Liver (tissue), 9 donors: ENCODE measurements around the gene LRRK1. TPM values are rescaled to one million over a fixed set of nuclear protein-coding genes. Genes with fewer than 3 reads are reported as not detected.
A peak's percentile ranks its signal among the peaks of the same experiment; 100 is the strongest.

Experiments used
- DNase-seq: peaks from one replicate; pipeline ENCODE4 v3.0.0-alpha.2; 2017; ENCODE audit warnings: low spot score
- H3K27ac ChIP-seq, 2 donors: one replicate each; pipeline ENCODE4 v1.7.0; 2013; ENCODE audit warnings: inconsistent platforms in 2 of 2, low read length in 2 of 2, control low read depth in 1 of 2, low read depth in 1 of 2, mild to moderate bottlenecking in 1 of 2
- H3K27me3 ChIP-seq, 4 donors: one replicate each; pipeline versions ENCODE4 v1.6.1 to v1.7.0; 2013; ENCODE audit warnings: low read length in 3 of 4, inconsistent platforms in 1 of 4, mild to moderate bottlenecking in 1 of 4, moderate library complexity in 1 of 4; ENCODE audit not compliant: control insufficient read depth in 4 of 4, insufficient read depth in 4 of 4
- H3K36me3 ChIP-seq, 4 donors: one replicate each; pipeline versions ENCODE4 v1.6.1 to v1.7.0; 2013; ENCODE audit warnings: low read length in 3 of 4, mild to moderate bottlenecking in 3 of 4, low read depth in 1 of 4, moderate library complexity in 1 of 4; ENCODE audit not compliant: control insufficient read depth in 4 of 4, insufficient read depth in 3 of 4
- H3K4me1 ChIP-seq, 4 donors: one replicate each; pipeline versions ENCODE4 v1.6.1 to v1.7.0; 2013; ENCODE audit warnings: low read length in 3 of 4, mild to moderate bottlenecking in 3 of 4, moderate library complexity in 1 of 4; ENCODE audit not compliant: control insufficient read depth in 4 of 4, insufficient read depth in 4 of 4
- H3K4me3 ChIP-seq, 3 donors: one replicate each; pipeline versions ENCODE4 v1.6.1 to v1.7.0; 2013; ENCODE audit warnings: low read length in 3 of 3, control low read depth in 1 of 3, low read depth in 1 of 3, mild to moderate bottlenecking in 1 of 3
- H3K9ac ChIP-seq, 2 donors: one replicate each; pipeline ENCODE4 v1.7.0; 2013; ENCODE audit warnings: low read length in 2 of 2, mild to moderate bottlenecking in 2 of 2, moderate library complexity in 2 of 2, control low read depth in 1 of 2, low read depth in 1 of 2
- H3K9me3 ChIP-seq, 4 donors: one replicate each; pipeline versions ENCODE4 v1.6.1 to v1.7.0; 2013; ENCODE audit warnings: low read length in 3 of 4; ENCODE audit not compliant: control insufficient read depth in 4 of 4
- EGR1 ChIP-seq, 2 donors: IDR thresholded peaks; 2 replicates each; pipeline ENCODE4 v1.6.1; 2016 to 2018; ENCODE audit warnings: antibody characterized with exemption in 2 of 2, low read depth in 2 of 2
- FOXA1 ChIP-seq: IDR thresholded peaks from 2 replicates; pipeline ENCODE4 v1.6.1; 2016; ENCODE audit warnings: antibody characterized with exemption
- FOXA2 ChIP-seq: IDR thresholded peaks from 2 replicates; pipeline ENCODE4 v1.6.1; 2016; ENCODE audit warnings: antibody characterized with exemption
- HNF4A ChIP-seq, 2 donors: conservative IDR thresholded peaks; 2 replicates each; pipeline ENCODE4 v1.6.1; 2016; ENCODE audit warnings: antibody characterized with exemption in 2 of 2, mild to moderate bottlenecking in 2 of 2
- HNF4G ChIP-seq: IDR thresholded peaks from 2 replicates; pipeline ENCODE4 v1.6.1; 2016; ENCODE audit warnings: antibody characterized with exemption
- JUND ChIP-seq, 2 donors: IDR thresholded peaks; 2 replicates each; pipeline ENCODE4 v1.6.1; 2016; ENCODE audit warnings: antibody characterized with exemption in 2 of 2
- NR2F2 ChIP-seq: IDR thresholded peaks from 2 replicates; pipeline ENCODE4 v1.6.1; 2016; ENCODE audit warnings: antibody characterized with exemption
- RAD21 ChIP-seq, 2 donors: IDR thresholded peaks; 2 replicates each; pipeline ENCODE4 v1.6.1; 2016; ENCODE audit warnings: antibody characterized with exemption in 2 of 2, mild to moderate bottlenecking in 2 of 2
- RXRA ChIP-seq, 2 donors: IDR thresholded peaks; 2 replicates each; pipeline ENCODE4 v1.6.1; 2017 to 2018; ENCODE audit warnings: antibody characterized with exemption in 2 of 2, mild to moderate bottlenecking in 1 of 2
- SP1 ChIP-seq: IDR thresholded peaks from 2 replicates; pipeline ENCODE4 v1.6.1; 2018; ENCODE audit warnings: antibody characterized with exemption, mild to moderate bottlenecking
- TAF1 ChIP-seq: conservative IDR thresholded peaks from 2 replicates; pipeline ENCODE4 v1.6.1; 2016; ENCODE audit warnings: antibody characterized with exemption, mild to moderate bottlenecking
- YY1 ChIP-seq: IDR thresholded peaks from 2 replicates; pipeline ENCODE4 v1.6.1; 2016; ENCODE audit warnings: antibody characterized with exemption, mild to moderate bottlenecking
- WGBS: extraction: QIAGEN DNeasy Blood & Tissue Kit; methylation state at CpG from one replicate; pipeline ENCODE4 v1.1.7; 2013; 5-methylcytosine and 5-hydroxymethylcytosine counted together
- polyA plus RNA-seq, 2 donors: library from polyadenylated mRNA; stranded (reverse) in 1 of 2; unstranded in 1 of 2; fragments of 200-250 nt in 1 of 2; fragments of >200 nt in 1 of 2; fragmentation: Nextera tagmentation in 1 of 2; extraction: Ambion mirVana in 1 of 2; gene quantifications; one replicate each; pipeline versions ENCODE4 v1.2.1 to v1.2.3, GENCODE V29; 2013 to 2015
- total RNA-seq, 2 donors: library from RNA; depleted of rRNA; stranded (reverse); fragments of >200 nt; gene quantifications; one replicate each; pipeline ENCODE4 v1.2.3, GENCODE V29; 2014
- TF ChIP-seq, protein P1 (sequence below): IDR thresholded peaks from 2 replicates; pipeline ENCODE4 v1.6.1; 2016; ENCODE audit warnings: antibody characterized with exemption
- TF ChIP-seq, protein P2 (sequence below): IDR thresholded peaks from 2 replicates; pipeline ENCODE4 v1.6.1; 2016; ENCODE audit warnings: antibody characterized with exemption, mild to moderate bottlenecking
- TF ChIP-seq, protein P3 (sequence below): fragments of 150-350 bp; IDR thresholded peaks from 2 replicates; pipeline ENCODE4 v1.5.1; 2017; ENCODE audit warnings: improper control_type of control experiment, low read depth, low read length; ENCODE audit not compliant: missing input control
- TF ChIP-seq, protein P4 (sequence below): IDR thresholded peaks from 2 replicates; pipeline ENCODE4 v1.6.1; 2016; ENCODE audit warnings: antibody characterized with exemption
- TF ChIP-seq, protein P5 (sequence below): IDR thresholded peaks from 2 replicates; pipeline ENCODE4 v1.6.1; 2016; ENCODE audit warnings: antibody characterized with exemption
- donor health status: healthy.
- donor health status: healthy.
- donor health status: healthy.
- donor health status: healthy.
- donor health status: healthy.

LRRK1 gene
- total and polyA plus RNA-seq, 4 donors, result 1.2 to 4.4 (median 2.7) TPM

DNA sequence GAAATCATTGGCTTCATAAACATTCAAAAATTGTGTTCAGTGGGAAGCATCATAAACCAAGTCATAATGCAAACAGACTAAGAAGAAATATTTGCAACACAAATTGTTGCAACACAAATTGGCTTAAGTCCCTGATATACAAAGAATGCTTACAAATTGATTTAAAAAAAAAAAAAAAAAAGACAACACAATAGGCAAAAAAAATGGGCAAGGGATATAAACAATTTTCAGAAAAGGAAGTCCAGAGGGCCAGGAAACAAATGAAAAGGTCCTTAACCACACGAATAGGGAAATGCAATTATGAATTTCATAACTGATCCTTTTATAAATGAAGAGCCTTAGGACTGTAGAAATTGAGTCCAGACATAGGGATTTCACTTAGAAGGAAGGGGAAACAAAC lies 98.9 kb downstream of the LRRK1 start:
- Histone ChIP-seq H3K9me3 (no peaks in the 10 kb centered on the region), H3K9ac (no peak overlapping the region), H3K36me3 (no peaks in the 10 kb centered on the region), H3K27ac (no peak overlapping the region), H3K4me3 (no peak overlapping the region), H3K27me3 (no peaks in the 10 kb centered on the region), H3K4me1 (no peaks in the 10 kb centered on the region)
- TF ChIP-seq, protein P1, sequence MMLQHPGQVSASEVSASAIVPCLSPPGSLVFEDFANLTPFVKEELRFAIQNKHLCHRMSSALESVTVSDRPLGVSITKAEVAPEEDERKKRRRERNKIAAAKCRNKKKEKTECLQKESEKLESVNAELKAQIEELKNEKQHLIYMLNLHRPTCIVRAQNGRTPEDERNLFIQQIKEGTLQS, result no peak
- TF ChIP-seq, protein P2, sequence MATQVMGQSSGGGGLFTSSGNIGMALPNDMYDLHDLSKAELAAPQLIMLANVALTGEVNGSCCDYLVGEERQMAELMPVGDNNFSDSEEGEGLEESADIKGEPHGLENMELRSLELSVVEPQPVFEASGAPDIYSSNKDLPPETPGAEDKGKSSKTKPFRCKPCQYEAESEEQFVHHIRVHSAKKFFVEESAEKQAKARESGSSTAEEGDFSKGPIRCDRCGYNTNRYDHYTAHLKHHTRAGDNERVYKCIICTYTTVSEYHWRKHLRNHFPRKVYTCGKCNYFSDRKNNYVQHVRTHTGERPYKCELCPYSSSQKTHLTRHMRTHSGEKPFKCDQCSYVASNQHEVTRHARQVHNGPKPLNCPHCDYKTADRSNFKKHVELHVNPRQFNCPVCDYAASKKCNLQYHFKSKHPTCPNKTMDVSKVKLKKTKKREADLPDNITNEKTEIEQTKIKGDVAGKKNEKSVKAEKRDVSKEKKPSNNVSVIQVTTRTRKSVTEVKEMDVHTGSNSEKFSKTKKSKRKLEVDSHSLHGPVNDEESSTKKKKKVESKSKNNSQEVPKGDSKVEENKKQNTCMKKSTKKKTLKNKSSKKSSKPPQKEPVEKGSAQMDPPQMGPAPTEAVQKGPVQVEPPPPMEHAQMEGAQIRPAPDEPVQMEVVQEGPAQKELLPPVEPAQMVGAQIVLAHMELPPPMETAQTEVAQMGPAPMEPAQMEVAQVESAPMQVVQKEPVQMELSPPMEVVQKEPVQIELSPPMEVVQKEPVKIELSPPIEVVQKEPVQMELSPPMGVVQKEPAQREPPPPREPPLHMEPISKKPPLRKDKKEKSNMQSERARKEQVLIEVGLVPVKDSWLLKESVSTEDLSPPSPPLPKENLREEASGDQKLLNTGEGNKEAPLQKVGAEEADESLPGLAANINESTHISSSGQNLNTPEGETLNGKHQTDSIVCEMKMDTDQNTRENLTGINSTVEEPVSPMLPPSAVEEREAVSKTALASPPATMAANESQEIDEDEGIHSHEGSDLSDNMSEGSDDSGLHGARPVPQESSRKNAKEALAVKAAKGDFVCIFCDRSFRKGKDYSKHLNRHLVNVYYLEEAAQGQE, result no peak
- TF ChIP-seq RAD21 (IDR thresholded peaks at IDR 0.05) (no peak), NR2F2 (no peak), EGR1 (IDR thresholded peaks at IDR 0.05; ENCODE audit: low read depth in 2 of 2) (no peak), TAF1 (no peak), YY1 (no peak), FOXA1 (no peak)
- WGBS, result 47% methylated on average over 1 of the region's 1 CpG
- no peak for DNase-seq

DNA sequence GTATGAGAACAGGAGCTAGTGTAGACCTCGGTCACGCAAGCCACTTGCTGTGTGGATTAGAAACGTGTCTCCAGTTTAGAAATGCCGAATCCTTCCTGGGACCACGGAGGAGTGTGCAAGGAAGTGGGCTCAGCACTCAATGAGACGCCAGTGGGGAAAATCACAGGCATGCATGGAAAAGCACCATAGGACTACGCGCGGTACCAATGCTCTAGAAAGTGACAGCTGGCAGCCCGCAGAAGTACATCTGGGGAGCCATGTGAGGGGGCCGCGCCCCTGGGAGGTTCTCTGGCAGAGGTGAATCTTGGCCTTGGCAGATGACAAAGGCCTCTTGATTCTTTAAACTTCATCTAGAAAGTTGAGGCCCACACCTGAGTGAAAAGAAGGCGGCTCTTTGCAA lies 99.3 kb downstream of the LRRK1 start:
- H3K36me3 ChIP-seq, result no peaks in the 10 kb centered on the region
- 93% methylated on average over 13 of the region's 13 CpGs for WGBS

More for the DNA sequence above, 99.3 kb downstream of the LRRK1 start:
- Histone ChIP-seq H3K27me3 (no peaks in the 10 kb centered on the region), H3K9me3 (no peaks in the 10 kb centered on the region), H3K4me3 (no peak overlapping the region), H3K9ac (no peak overlapping the region), H3K27ac (no peak overlapping the region), H3K4me1 (peaks cover 0 to 1% (median 0%) of the 10 kb centered on the region in 4 donors)
- DNase-seq, result peak; percentile 10
- no peak for TF ChIP-seq HNF4A (conservative IDR thresholded peaks at IDR 0.05)
- TF ChIP-seq, protein P3, sequence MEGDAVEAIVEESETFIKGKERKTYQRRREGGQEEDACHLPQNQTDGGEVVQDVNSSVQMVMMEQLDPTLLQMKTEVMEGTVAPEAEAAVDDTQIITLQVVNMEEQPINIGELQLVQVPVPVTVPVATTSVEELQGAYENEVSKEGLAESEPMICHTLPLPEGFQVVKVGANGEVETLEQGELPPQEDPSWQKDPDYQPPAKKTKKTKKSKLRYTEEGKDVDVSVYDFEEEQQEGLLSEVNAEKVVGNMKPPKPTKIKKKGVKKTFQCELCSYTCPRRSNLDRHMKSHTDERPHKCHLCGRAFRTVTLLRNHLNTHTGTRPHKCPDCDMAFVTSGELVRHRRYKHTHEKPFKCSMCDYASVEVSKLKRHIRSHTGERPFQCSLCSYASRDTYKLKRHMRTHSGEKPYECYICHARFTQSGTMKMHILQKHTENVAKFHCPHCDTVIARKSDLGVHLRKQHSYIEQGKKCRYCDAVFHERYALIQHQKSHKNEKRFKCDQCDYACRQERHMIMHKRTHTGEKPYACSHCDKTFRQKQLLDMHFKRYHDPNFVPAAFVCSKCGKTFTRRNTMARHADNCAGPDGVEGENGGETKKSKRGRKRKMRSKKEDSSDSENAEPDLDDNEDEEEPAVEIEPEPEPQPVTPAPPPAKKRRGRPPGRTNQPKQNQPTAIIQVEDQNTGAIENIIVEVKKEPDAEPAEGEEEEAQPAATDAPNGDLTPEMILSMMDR, result no peak
- TF ChIP-seq TAF1, result no peak
- TF ChIP-seq RXRA (IDR thresholded peaks at IDR 0.05), result no peak
- no peak for TF ChIP-seq EGR1 (IDR thresholded peaks at IDR 0.05; ENCODE audit: low read depth in 2 of 2)
- TF ChIP-seq, protein P4, sequence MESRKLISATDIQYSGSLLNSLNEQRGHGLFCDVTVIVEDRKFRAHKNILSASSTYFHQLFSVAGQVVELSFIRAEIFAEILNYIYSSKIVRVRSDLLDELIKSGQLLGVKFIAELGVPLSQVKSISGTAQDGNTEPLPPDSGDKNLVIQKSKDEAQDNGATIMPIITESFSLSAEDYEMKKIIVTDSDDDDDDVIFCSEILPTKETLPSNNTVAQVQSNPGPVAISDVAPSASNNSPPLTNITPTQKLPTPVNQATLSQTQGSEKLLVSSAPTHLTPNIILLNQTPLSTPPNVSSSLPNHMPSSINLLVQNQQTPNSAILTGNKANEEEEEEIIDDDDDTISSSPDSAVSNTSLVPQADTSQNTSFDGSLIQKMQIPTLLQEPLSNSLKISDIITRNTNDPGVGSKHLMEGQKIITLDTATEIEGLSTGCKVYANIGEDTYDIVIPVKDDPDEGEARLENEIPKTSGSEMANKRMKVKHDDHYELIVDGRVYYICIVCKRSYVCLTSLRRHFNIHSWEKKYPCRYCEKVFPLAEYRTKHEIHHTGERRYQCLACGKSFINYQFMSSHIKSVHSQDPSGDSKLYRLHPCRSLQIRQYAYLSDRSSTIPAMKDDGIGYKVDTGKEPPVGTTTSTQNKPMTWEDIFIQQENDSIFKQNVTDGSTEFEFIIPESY, result no peak
- TF ChIP-seq RAD21 (IDR thresholded peaks at IDR 0.05), result no peak
- TF ChIP-seq, protein P1, result no peak
- TF ChIP-seq, protein P5, sequence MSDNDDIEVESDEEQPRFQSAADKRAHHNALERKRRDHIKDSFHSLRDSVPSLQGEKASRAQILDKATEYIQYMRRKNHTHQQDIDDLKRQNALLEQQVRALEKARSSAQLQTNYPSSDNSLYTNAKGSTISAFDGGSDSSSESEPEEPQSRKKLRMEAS, result no peak
- TF ChIP-seq FOXA2, result no peak
- no peak for TF ChIP-seq SP1
- TF ChIP-seq, protein P2, result no peak
- no peak for TF ChIP-seq HNF4G
- no peak for TF ChIP-seq FOXA1
- no peak for TF ChIP-seq JUND (IDR thresholded peaks at IDR 0.05)
- no peak for TF ChIP-seq YY1
